ENCODE measurements around the gene EN2.

The EN2 gene

GRCh38 chr7:155465761-155466141 is 7.8 kb downstream of the EN2 start:
- no peak for DNase-seq

- no peak for DNase-seq
Observed at GRCh38 chr7:155466142-155466813, 8.3 kb downstream of the EN2 start.

GRCh38 chr7:155466814-155467733 is 9.1 kb downstream of the EN2 start:
- peak in 1 of 5 donors; percentile 20 for DNase-seq

DNA sequence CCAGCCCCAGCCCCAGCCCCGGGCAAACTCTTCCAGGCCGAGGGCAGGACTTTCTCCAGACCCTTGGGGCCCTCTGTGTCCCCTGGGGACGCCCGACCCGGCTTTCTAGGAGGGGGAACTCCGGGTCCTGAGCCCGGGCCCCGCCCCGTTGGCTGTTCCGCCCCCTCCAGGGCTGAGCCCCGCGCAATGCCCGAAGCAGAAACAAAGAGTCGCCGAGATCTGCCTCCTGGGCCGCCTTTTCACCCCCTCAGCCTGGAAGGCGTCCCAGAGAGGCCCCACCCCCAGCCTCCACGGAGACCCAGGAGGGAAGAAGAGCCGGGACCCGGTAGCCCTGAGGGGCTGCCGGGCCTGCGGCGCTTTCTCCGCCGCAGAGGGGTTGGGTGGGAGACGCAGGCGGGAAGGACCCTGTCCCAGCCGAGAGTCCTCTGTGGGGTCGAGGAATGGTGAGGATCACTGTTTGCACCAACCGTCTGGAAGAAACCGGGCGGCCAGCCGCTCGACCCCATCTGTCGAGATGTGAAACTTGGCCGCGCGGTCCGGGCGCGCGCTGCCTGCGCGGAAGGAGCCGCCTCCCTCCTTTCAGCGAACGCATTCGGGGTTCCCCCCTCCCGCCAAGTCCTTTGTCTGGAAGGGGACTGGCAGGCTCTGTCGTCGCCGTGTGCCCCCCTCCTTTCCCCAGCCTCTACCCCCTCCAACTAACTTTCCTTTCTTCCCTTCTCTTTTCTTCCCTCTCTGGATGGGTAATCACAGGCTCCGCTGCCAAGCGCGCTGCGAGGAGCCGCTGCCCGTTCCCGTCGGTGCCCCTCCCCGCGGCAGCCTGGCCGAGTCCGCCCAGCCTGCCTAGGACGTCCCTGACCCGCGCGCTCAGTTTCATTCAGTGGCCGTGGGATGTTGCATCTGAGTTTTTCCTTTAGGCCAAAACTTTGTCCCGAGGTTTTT is 10.2 kb downstream of the EN2 start:
- no peak for DNase-seq

DNA sequence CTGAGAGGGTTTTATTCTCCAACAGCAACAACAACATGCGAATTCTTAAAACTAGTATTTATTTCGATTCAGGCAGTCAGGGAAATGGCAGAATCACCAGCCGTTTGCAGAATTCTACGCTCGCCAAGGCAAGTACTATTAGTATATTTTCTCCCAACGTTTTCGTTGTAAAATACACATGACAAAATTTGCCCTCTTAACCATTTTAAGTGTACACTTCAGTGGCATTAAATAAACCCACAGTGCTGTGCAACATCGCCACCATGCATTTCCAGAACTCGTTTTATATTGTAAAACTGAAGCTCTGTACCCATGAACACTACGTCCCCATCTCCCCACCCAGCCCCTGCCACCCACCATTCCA is 10.8 kb downstream of the EN2 start:
- no peak for DNase-seq

DNA sequence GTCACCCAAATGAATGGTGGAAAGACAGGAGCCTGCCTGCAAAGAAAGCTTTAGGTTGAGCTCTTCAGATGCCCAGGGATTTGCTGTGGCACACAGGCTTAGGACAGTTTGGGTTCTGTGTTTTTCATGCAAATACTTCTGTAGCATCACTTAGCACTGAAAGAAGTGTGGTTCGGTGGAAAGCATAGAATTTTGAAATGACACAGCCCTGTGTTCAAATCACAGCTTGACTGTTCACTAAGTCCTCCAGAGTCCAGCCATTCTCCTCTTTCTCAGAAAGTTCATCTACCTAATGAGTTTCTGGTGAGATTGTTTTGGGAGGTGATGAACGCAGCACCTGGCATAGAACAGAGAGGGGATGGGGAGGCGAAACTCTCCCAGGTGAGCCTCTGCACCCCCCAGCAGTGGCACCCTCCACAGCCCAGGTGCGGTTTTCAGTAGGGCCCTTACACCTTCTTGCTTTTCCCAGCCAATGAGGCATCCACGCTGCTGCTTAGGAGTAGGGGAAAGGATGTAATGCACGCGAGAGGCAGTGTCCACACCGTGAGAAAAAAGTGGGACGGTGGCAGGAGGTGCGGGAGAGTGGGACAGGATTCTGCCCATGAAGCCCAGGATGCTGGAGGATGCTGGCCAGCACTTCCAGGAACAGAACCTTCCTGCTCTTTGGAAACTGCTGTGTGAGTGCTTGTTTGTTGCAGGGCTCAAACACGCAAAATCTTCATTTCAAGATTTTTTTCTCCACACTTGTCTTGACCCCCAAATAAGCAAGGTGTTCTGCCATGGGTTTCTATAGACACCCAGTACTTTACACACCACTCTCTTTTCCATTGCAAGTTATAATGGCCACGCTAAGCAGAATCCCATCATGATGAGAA is 11.6 kb downstream of the EN2 start:
- DNase-seq: no peak

DNA sequence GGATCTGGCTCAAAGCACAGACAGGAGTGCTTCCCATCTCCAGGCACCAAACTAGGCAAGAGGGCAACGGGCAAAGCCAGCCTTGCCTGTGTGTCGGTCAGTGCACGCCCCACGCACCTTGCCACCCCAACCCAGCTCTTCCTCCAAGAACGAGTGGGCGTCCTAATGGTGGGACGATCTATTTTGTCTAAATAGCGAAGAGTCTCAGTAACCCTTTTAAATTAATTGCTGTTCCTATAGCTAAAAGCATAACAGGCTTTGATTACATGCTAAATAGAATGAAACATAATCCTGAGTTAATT is 12.2 kb downstream of the EN2 start:
- DNase-seq: no peak

DNA sequence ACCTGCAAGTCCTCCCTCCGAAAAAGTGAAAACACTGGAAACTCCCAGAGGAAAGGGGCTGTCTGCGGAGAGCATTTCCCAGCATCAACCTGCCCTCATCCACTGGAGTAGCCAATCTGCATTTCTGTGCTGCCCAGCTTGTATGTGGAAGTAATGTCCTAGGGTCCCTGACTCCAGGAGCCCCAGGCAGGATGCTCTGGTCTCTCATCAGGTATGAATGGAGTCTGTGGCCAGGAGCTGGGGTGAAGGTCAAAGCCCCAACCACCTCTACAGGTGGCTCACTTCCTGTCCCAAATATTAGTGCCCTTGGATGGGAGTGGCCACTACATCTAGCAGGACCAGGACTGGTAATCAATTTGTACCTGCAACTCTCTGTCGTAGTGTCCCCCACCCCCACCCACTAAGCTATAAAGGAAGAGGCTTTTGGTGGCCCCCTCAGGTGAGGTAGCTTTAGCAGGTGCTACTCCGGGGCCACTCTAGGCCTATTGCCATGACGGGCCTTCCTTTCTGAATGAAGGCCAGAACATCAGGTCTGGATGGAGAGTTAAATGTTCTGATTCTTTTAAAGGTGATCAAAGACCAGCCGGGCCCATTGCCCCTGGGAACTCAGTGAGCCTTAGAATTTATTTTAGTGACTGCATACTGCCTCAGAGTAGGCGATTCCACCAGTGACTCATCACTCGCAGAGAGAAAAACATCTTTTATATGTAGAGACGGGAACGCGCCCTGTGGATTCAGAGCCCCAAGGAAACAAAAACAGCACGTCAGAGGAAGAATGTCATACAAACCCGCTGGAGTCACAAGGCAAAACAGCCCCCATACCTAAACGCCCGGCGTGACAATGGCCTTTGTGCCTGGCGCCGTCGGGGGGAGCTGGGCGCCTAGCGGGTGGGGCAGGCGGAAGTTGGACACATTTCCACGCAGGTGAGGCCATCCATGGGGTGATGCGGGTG is 13.0 kb downstream of the EN2 start:
- DNase-seq: no peak

- DNase-seq: no peak
Observed at GRCh38 chr7:155471718-155472117, 13.8 kb downstream of the EN2 start.

GRCh38 chr7:155477476-155477875 is 19.5 kb downstream of the EN2 start:
- DNase-seq: peak in 1 of 5 donors; percentile 48

GRCh38 chr7:155481764-155482163 is 23.8 kb downstream of the EN2 start:
- no peak for DNase-seq

DNA sequence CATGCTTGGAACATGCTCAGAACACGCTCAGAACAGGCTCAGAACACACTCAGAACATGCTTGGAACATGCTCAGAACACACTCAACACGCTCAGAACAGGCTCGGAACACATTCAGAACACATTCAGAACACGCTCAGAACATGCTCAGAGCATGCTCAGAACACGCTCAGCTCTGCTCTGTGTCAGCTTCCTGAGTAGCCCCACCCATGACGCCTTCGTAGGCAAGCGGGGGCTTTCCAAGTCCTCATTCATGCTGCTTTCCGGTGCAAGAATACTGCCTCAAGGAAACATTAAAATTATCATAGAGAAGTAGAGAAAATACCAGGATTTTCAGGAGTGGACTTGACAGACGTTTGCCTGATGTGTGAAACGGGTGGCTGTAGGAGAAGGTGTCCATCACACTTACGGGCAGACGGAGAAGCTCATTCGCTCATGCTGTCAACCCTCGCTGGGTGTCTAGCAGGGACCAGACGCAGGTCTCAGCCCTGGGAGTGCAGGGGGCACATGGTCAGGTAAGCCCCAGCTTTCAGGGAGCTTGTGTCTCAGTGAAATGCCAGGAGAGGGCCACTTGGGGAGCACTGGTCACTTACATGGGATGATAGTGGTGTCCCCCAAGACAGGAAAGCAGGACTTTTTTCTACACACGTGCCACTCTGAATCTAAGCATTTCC is 24.7 kb downstream of the EN2 start:
- no peak for DNase-seq

GRCh38 chr7:155483245-155483644 is 25.3 kb downstream of the EN2 start:
- DNase-seq: no peak

- no peak for DNase-seq
Observed at GRCh38 chr7:155483868-155484325, 26.0 kb downstream of the EN2 start.

DNA sequence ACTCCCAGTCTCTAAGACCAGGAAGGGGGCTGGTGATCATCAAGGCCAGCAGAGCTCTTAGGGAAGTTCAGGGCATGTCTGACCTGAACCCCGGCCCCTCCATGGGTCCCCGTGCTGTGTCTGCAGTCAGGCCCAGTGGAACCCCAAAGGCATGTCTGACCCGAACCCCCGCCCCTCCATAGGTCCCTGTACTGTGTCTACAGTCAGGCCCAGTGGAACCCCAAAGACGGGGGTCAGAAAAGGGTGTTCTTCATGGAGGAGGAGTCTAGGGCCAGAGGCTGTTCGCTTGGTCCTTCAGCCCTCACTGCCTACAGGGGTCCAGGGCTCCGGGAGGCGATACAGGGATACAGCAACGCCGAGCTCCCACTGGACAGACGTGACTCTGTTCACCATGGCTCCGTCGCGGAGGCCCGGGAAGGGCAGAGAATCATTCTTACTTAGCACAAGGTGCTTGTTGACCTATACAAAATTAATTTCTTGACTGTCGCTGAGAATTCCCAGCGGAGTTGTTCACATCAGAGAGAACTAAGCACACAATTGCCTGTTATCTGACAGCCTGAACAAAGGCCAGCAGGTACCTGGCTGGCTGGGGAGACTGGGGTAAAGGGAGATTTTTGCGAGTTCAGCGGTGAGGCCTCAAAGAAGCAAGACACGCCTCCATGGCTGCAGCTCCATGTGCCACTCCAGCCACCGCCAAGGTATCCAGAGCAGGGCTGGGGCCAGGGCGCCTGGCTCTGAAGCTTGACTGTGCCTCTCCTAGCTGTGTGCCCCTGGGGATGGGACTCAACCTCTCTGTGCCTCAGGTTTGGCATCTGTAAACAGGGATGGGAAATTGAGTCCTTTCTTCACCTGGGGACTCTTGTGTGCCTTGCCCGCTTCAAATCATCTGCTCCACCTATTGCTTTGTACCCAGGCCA is 26.8 kb downstream of the EN2 start:
- no peak for DNase-seq

- no peak for DNase-seq
Observed at GRCh38 chr7:155486783-155487508, 29.0 kb downstream of the EN2 start.

GRCh38 chr7:155487509-155488482 is 29.9 kb downstream of the EN2 start:
- DNase-seq: no peak
